ENCODE results near the gene RAB3GAP1. TPM values are rescaled to one million over a fixed set of nuclear protein-coding genes. Genes with fewer than 3 reads are reported as not detected.

Gene RAB3GAP1
- total RNA-seq, 4 donors from 2014 or later = 38.4 to 63.5 (median 53.8) TPM

GRCh38 chr2:135159191-135159590, 107.1 kb downstream of the RAB3GAP1 start:
- Histone ChIP-seq H3K9me3 (no peaks in the 10 kb centered on the region), H3K27ac (no peak overlapping the region), H3K4me3 (no peak overlapping the region), H3K36me3 (peaks cover 0 to 43% (median 19%) of the 10 kb centered on the region in 4 donors), H3K27me3 (no peaks in the 10 kb centered on the region), H3K4me1 (no peaks in the 10 kb centered on the region)
- intact Hi-C loops (cut with DNase I; ENCODE audit: low total_unique reads) = no loop called here
- DNase-seq = no peak
- 92 to 100% methylated on average over 1 to 2 of the region's 2 CpGs for WGBS, 2 donors (ENCODE audit: low coverage in 1 of 2)
- TF ChIP-seq POLR2AphosphoS5 (IDR thresholded peaks at IDR 0.05) = no peak
- TF ChIP-seq, protein P1, sequence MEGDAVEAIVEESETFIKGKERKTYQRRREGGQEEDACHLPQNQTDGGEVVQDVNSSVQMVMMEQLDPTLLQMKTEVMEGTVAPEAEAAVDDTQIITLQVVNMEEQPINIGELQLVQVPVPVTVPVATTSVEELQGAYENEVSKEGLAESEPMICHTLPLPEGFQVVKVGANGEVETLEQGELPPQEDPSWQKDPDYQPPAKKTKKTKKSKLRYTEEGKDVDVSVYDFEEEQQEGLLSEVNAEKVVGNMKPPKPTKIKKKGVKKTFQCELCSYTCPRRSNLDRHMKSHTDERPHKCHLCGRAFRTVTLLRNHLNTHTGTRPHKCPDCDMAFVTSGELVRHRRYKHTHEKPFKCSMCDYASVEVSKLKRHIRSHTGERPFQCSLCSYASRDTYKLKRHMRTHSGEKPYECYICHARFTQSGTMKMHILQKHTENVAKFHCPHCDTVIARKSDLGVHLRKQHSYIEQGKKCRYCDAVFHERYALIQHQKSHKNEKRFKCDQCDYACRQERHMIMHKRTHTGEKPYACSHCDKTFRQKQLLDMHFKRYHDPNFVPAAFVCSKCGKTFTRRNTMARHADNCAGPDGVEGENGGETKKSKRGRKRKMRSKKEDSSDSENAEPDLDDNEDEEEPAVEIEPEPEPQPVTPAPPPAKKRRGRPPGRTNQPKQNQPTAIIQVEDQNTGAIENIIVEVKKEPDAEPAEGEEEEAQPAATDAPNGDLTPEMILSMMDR (IDR thresholded peaks at IDR 0.05) = no peak
- TF ChIP-seq POLR2A (IDR thresholded peaks at IDR 0.05) = no peak
- TF ChIP-seq EP300 (IDR thresholded peaks at IDR 0.05; ENCODE audit: low read depth) = no peak
- in situ Hi-C loops (cut with MboI; ENCODE audit: low pct_ligation_motif_present in 1 of 4, low pct_unique_long_range_greater_than_20kb in 1 of 4, low sequenced_read_pairs in 3 of 4) = no loop called here

- Histone ChIP-seq H3K27ac (no peak overlapping the region), H3K4me1 (no peaks in the 10 kb centered on the region), H3K4me3 (no peak overlapping the region), H3K36me3 (peaks cover 0 to 37% (median 18%) of the 10 kb centered on the region in 4 donors), H3K27me3 (no peaks in the 10 kb centered on the region), H3K9me3 (no peaks in the 10 kb centered on the region)
- intact Hi-C loops (cut with DNase I; ENCODE audit: low total_unique reads) (no loop called here), in situ Hi-C loops (cut with MboI; ENCODE audit: low pct_ligation_motif_present in 1 of 4, low pct_unique_long_range_greater_than_20kb in 1 of 4, low sequenced_read_pairs in 3 of 4) (no loop called here)
- no peak for DNase-seq
- TF ChIP-seq, protein P1 (IDR thresholded peaks at IDR 0.05) = no peak
- TF ChIP-seq POLR2AphosphoS5 (IDR thresholded peaks at IDR 0.05) = no peak
- no peak for TF ChIP-seq EP300 (IDR thresholded peaks at IDR 0.05; ENCODE audit: low read depth)
- no peak for TF ChIP-seq POLR2A (IDR thresholded peaks at IDR 0.05)
- 78 to 79% methylated on average over 4 to 5 of the region's 5 CpGs for WGBS, 2 donors (ENCODE audit: low coverage in 1 of 2)
These were observed 110.3 kb downstream of the RAB3GAP1 start for GRCh38 chr2:135162377-135162776.

- TF ChIP-seq, protein P1 (IDR thresholded peaks at IDR 0.05) = no peak
- TF ChIP-seq POLR2AphosphoS5 (IDR thresholded peaks at IDR 0.05) = no peak
- no peak for TF ChIP-seq POLR2A (IDR thresholded peaks at IDR 0.05)
- no peak for TF ChIP-seq EP300 (IDR thresholded peaks at IDR 0.05; ENCODE audit: low read depth)
- Histone ChIP-seq H3K36me3 (peaks cover 0 to 38% (median 19%) of the 10 kb centered on the region in 4 donors), H3K27me3 (no peaks in the 10 kb centered on the region), H3K4me1 (no peaks in the 10 kb centered on the region), H3K9me3 (no peaks in the 10 kb centered on the region), H3K27ac (no peak overlapping the region), H3K4me3 (no peak overlapping the region)
- 76 to 84% methylated on average over 4 of the region's 4 CpGs for WGBS, 2 donors (ENCODE audit: low coverage in 1 of 2)
- intact Hi-C loops (cut with DNase I; ENCODE audit: low total_unique reads) = no loop called here
- in situ Hi-C loops (cut with MboI; ENCODE audit: low pct_ligation_motif_present in 1 of 4, low pct_unique_long_range_greater_than_20kb in 1 of 4, low sequenced_read_pairs in 3 of 4) = no loop called here
- DNase-seq = no peak
These were observed 110.7 kb downstream of the RAB3GAP1 start for GRCh38 chr2:135162786-135163185.

- Histone ChIP-seq H3K4me1 (no peaks in the 10 kb centered on the region), H3K36me3 (peaks cover 0 to 43% (median 19%) of the 10 kb centered on the region in 4 donors), H3K27me3 (no peaks in the 10 kb centered on the region), H3K9me3 (no peaks in the 10 kb centered on the region), H3K27ac (no peak overlapping the region), H3K4me3 (no peak overlapping the region)
- no peak for DNase-seq
- WGBS, 2 donors (ENCODE audit: low coverage in 1 of 2) = 70 to 83% methylated on average over 2 of the region's 2 CpGs
- TF ChIP-seq POLR2A (IDR thresholded peaks at IDR 0.05) = no peak
- TF ChIP-seq, protein P1 (IDR thresholded peaks at IDR 0.05) = no peak
- TF ChIP-seq POLR2AphosphoS5 (IDR thresholded peaks at IDR 0.05) = no peak
- no peak for TF ChIP-seq EP300 (IDR thresholded peaks at IDR 0.05; ENCODE audit: low read depth)
- in situ Hi-C loops (cut with MboI; ENCODE audit: low pct_ligation_motif_present in 1 of 4, low pct_unique_long_range_greater_than_20kb in 1 of 4, low sequenced_read_pairs in 3 of 4) (no loop called here), intact Hi-C loops (cut with DNase I; ENCODE audit: low total_unique reads) (no loop called here)
These were observed 111.2 kb downstream of the RAB3GAP1 start for GRCh38 chr2:135163306-135163705.
